K562 (cell line): ENCODE measurements around the gene CCDC137. TPM values are rescaled to one million over a fixed set of nuclear protein-coding genes. Genes with fewer than 3 reads are reported as not detected.
A peak's percentile ranks its signal among the peaks of the same experiment; 100 is the strongest.

Experiments used
- DIDO1 ChIP-seq: fragments of 450-650 bp; IDR thresholded peaks from 2 replicates; pipeline ENCODE4 v1.6.1; 2016; ENCODE audit warnings: low read depth, missing biosample characterization, missing genetic modification characterization
- HIVEP1 ChIP-seq: fragments of 250-450 bp; sonication (Bioruptor Pico); IDR thresholded peaks from 2 replicates; pipeline ENCODE4 v1.4.0; 2020; ENCODE audit warnings: mild to moderate bottlenecking
- SMARCA4 ChIP-seq: fragments of 450-650 bp; IDR thresholded peaks from 2 replicates; pipeline ENCODE4 v1.6.1; 2016
- SUPT5H ChIP-seq: fragments of 450-650 bp; IDR thresholded peaks from 2 replicates; pipeline ENCODE4 v1.6.1; 2016
- TBP ChIP-seq: optimal IDR thresholded peaks from 2 replicates; pipeline ENCODE3; 2011; ENCODE audit warnings: low read depth, low read length, improper control_type of control experiment
- YY1 ChIP-seq, 3 experiments: IDR thresholded peaks; 2 replicates each; pipeline ENCODE4 v1.6.1; 2011; ENCODE audit warnings: low read length in 2 of 3, mild to moderate bottlenecking in 2 of 3, moderate library complexity in 2 of 3, borderline replicate concordance in 1 of 3, control low read depth in 1 of 3, low read depth in 1 of 3; ENCODE audit not compliant: insufficient read depth in 3 of 3, insufficient replicate concordance in 2 of 3, control insufficient read depth in 1 of 3, insufficient read length in 1 of 3; ENCODE audit errors: extremely low read depth in 1 of 3
- ZC3H4 ChIP-seq: sonication (generic); formaldehyde crosslinking; IDR thresholded peaks from 2 replicates; pipeline ENCODE4 v1.9.0; 2021; ENCODE audit warnings: missing genetic modification reagents, borderline replicate concordance
- ZEB2 ChIP-seq: fragments of 450-650 bp; IDR thresholded peaks from 2 replicates; pipeline ENCODE4 v1.6.1; 2016
- ZNF175 ChIP-seq: fragments of 200-800 bp; sonication (Bioruptor generic); IDR thresholded peaks from 2 replicates; pipeline ENCODE4 v1.6.1; 2016; ENCODE audit warnings: low read depth, mild to moderate bottlenecking, missing genetic modification characterization, missing compliant biosample characterization
- polyA plus RNA-seq, 8 experiments: library from polyadenylated mRNA; depleted of rRNA in 4 of 8; stranded (reverse) in 5 of 8; unstranded in 3 of 8; fragments of >200 nt; fragmentation: Nextera tagmentation in 2 of 8; fragmentation: Illumina TruSeq in 1 of 8; extraction: Ambion mirVana in 2 of 8; extraction: Trizol in 1 of 8; gene quantifications; 2 replicates each; pipeline versions ENCODE4 v1.2.1 to v1.2.3, GENCODE V29; 2011 to 2014; ENCODE audit warnings: inconsistent platforms in 1 of 8, missing spikeins in 1 of 8
- total RNA-seq, 7 experiments: library from RNA; depleted of rRNA in 6 of 7; stranded (reverse); fragments of >200 nt in 6 of 7; fragmentation: Illumina TruSeq in 2 of 7; extraction: Trizol in 2 of 7; gene quantifications; 2 replicates each; pipeline versions ENCODE4 v1.2.1 to v1.2.3, GENCODE V29; 2011 to 2021; ENCODE audit warnings: low replicate concordance in 1 of 7
- TF ChIP-seq, protein P1 (sequence below): fragments of 450-650 bp; IDR thresholded peaks from 2 replicates; pipeline ENCODE4 v1.6.1; 2016; ENCODE audit warnings: borderline replicate concordance
- TF ChIP-seq, protein P2 (sequence below), 3 experiments: fragments of 200-800 bp in 1 of 3; sonication (Bioruptor generic) in 1 of 3; sonication (generic) in 1 of 3; formaldehyde crosslinking in 1 of 3; IDR thresholded peaks; 2 replicates each; pipeline versions ENCODE4 v1.6.1 to v1.8.0; 2016 to 2022; ENCODE audit warnings: mild to moderate bottlenecking in 2 of 3, missing compliant biosample characterization in 2 of 3, missing genetic modification characterization in 2 of 3, missing genetic modification reagents in 1 of 3
- TF ChIP-seq, protein P3 (sequence below), 2 experiments: IDR thresholded peaks; 2 replicates each; pipeline ENCODE4 v1.6.1; 2012; ENCODE audit warnings: improper control_type of control experiment in 2 of 2, low read depth in 2 of 2, low read length in 2 of 2, borderline replicate concordance in 1 of 2
- TF ChIP-seq, protein P4 (sequence below): sonication (generic); formaldehyde crosslinking; IDR thresholded peaks from 2 replicates; pipeline ENCODE4 v1.8.0; 2022; ENCODE audit warnings: missing genetic modification reagents, mild to moderate bottlenecking, borderline replicate concordance
- TF ChIP-seq, protein P5 (sequence below): fragments of 250-450 bp; sonication (Bioruptor Pico); IDR thresholded peaks from 2 replicates; pipeline ENCODE4 v1.4.0; 2020; ENCODE audit warnings: mild to moderate bottlenecking, moderate library complexity, borderline replicate concordance

Gene CCDC137
- total and polyA plus RNA-seq, 9 of the 15 experiments (the other 6 are each of a cell fraction or from before 2014, with no cell fraction given), result 2.3 to 68.1 (median 38.3) TPM

DNA sequence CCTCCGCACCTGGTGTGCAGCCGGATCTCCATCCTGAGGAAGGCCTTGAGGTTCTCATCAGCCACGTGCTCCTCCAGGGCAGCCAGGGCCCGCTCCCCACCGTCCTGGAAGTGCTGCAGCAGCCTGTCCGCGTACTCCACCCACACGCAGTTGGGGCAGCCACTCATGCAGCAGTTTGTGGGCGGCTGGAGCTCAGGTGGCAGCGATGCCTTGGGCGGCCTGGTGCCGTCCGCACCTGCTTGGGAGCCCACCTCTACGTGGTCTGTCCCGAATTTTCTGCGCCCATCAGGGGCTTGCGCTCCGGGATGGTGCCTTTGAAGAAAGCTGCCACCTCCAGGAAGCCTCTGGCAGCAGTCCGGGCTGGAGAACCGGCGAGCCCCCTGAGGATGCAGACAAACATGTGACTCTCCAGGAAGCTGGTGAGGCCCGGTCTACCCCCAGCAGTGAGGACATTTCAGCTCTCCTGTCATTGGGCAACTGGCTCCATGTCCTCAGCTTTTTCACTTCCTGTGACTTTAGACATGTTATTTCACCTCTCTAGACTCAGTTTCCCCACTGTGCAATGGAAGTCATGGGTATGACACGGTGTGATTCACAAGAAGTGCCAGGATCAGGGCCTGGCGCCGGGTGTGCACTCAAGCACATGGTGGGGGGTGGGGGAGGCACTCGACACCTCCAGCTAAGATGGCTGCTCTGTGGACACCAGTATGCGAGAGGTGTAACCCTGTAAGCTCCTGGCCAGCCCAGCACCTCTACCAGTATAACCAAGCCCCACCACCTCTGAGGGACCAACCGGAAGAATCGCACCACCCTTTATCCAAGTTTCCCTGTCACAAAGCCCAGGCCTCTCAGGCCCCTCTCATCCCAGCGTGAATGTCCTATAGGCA, 1.1 kb upstream of the CCDC137 start (continued):
- TF ChIP-seq ZNF175 (CRISPR knock-in tag) (peak; percentile 94), YY1 (IDR thresholded peaks at IDR 0.05; ENCODE audit: borderline replicate concordance in 1 of 3, control insufficient read depth in 1 of 3, extremely low read depth in 1 of 3, insufficient read depth in 3 of 3, insufficient read length in 1 of 3, insufficient replicate concordance in 2 of 3, low read depth in 1 of 3, low read length in 2 of 3) (peak; percentile 75 to 95 (median 85)), HIVEP1 (CRISPR knock-in tag) (0 out of 2 replicates have a peak, but pooled peaks have one; percentile 13), DIDO1 (tag) (no peak), SMARCA4 (no peak), SUPT5H (0 out of 2 replicates have a peak, but pooled peaks have one; percentile 27), TBP (no peak), ZC3H4 (CRISPR knock-in tag) (no peak), ZEB2 (no peak)
- TF ChIP-seq, protein P1, sequence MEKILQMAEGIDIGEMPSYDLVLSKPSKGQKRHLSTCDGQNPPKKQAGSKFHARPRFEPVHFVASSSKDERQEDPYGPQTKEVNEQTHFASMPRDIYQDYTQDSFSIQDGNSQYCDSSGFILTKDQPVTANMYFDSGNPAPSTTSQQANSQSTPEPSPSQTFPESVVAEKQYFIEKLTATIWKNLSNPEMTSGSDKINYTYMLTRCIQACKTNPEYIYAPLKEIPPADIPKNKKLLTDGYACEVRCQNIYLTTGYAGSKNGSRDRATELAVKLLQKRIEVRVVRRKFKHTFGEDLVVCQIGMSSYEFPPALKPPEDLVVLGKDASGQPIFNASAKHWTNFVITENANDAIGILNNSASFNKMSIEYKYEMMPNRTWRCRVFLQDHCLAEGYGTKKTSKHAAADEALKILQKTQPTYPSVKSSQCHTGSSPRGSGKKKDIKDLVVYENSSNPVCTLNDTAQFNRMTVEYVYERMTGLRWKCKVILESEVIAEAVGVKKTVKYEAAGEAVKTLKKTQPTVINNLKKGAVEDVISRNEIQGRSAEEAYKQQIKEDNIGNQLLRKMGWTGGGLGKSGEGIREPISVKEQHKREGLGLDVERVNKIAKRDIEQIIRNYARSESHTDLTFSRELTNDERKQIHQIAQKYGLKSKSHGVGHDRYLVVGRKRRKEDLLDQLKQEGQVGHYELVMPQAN, result no peak
- TF ChIP-seq, protein P2, sequence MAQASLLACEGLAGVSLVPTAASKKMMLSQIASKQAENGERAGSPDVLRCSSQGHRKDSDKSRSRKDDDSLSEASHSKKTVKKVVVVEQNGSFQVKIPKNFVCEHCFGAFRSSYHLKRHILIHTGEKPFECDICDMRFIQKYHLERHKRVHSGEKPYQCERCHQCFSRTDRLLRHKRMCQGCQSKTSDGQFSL (CRISPR knock-in tag; IDR thresholded peaks at IDR 0.05), result peak; percentile 93
- TF ChIP-seq, protein P2 (tag; IDR thresholded peaks at IDR 0.05), result peak; percentile 66 to 84; a peak in 3 of 4 replicates
- TF ChIP-seq, protein P3, sequence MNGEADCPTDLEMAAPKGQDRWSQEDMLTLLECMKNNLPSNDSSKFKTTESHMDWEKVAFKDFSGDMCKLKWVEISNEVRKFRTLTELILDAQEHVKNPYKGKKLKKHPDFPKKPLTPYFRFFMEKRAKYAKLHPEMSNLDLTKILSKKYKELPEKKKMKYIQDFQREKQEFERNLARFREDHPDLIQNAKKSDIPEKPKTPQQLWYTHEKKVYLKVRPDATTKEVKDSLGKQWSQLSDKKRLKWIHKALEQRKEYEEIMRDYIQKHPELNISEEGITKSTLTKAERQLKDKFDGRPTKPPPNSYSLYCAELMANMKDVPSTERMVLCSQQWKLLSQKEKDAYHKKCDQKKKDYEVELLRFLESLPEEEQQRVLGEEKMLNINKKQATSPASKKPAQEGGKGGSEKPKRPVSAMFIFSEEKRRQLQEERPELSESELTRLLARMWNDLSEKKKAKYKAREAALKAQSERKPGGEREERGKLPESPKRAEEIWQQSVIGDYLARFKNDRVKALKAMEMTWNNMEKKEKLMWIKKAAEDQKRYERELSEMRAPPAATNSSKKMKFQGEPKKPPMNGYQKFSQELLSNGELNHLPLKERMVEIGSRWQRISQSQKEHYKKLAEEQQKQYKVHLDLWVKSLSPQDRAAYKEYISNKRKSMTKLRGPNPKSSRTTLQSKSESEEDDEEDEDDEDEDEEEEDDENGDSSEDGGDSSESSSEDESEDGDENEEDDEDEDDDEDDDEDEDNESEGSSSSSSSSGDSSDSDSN (IDR thresholded peaks at IDR 0.05; ENCODE audit: borderline replicate concordance in 1 of 2, low read depth in 2 of 2, low read length in 2 of 2), result no peak
- TF ChIP-seq, protein P4, sequence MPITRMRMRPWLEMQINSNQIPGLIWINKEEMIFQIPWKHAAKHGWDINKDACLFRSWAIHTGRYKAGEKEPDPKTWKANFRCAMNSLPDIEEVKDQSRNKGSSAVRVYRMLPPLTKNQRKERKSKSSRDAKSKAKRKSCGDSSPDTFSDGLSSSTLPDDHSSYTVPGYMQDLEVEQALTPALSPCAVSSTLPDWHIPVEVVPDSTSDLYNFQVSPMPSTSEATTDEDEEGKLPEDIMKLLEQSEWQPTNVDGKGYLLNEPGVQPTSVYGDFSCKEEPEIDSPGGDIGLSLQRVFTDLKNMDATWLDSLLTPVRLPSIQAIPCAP (CRISPR knock-in tag), result no peak
- TF ChIP-seq, protein P5, sequence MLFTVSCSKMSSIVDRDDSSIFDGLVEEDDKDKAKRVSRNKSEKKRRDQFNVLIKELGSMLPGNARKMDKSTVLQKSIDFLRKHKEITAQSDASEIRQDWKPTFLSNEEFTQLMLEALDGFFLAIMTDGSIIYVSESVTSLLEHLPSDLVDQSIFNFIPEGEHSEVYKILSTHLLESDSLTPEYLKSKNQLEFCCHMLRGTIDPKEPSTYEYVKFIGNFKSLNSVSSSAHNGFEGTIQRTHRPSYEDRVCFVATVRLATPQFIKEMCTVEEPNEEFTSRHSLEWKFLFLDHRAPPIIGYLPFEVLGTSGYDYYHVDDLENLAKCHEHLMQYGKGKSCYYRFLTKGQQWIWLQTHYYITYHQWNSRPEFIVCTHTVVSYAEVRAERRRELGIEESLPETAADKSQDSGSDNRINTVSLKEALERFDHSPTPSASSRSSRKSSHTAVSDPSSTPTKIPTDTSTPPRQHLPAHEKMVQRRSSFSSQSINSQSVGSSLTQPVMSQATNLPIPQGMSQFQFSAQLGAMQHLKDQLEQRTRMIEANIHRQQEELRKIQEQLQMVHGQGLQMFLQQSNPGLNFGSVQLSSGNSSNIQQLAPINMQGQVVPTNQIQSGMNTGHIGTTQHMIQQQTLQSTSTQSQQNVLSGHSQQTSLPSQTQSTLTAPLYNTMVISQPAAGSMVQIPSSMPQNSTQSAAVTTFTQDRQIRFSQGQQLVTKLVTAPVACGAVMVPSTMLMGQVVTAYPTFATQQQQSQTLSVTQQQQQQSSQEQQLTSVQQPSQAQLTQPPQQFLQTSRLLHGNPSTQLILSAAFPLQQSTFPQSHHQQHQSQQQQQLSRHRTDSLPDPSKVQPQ (CRISPR knock-in tag), result peak; percentile 44; the same call in 1 of the 2 replicates
